ENCODE data around the gene GNG13. TPM values are rescaled to one million over a fixed set of nuclear protein-coding genes. Genes with fewer than 3 reads are reported as not detected.
A peak's percentile ranks its signal among the peaks of the same experiment; 100 is the strongest.

The GNG13 gene
- total RNA-seq, 2 donors from 2014 or later = not detected

- H3K36me3 ChIP-seq = no peaks in the 10 kb centered on the region
- no peak for TF ChIP-seq CTCF (IDR thresholded peaks at IDR 0.05)
- peak overlapping the region in 1 of 2 donors; percentile 35 for H3K27ac ChIP-seq
- no peaks in the 10 kb centered on the region for H3K9me3 ChIP-seq
- no peaks in the 10 kb centered on the region for H3K27me3 ChIP-seq
- H3K4me1 ChIP-seq = no peaks in the 10 kb centered on the region
- no peak for DNase-seq (ENCODE audit: low spot score)
- H3K4me3 ChIP-seq = no peak overlapping the region
Observed at GRCh38 chr16:752007-752312, 48.6 kb downstream of the GNG13 start.

GRCh38 chr16:751152-752006, 49.2 kb downstream of the GNG13 start:
- H3K27me3 ChIP-seq = no peaks in the 10 kb centered on the region
- DNase-seq (ENCODE audit: low spot score) = no peak
- TF ChIP-seq CTCF (IDR thresholded peaks at IDR 0.05) = no peak
- no peaks in the 10 kb centered on the region for H3K36me3 ChIP-seq
- no peaks in the 10 kb centered on the region for H3K9me3 ChIP-seq
- H3K4me3 ChIP-seq = no peak overlapping the region
- H3K4me1 ChIP-seq = no peaks in the 10 kb centered on the region
- H3K27ac ChIP-seq = peak overlapping the region in 1 of 2 donors; percentile 35

- Histone ChIP-seq H3K9me3 (no peaks in the 10 kb centered on the region), H3K4me3 (no peak overlapping the region), H3K27ac (no peak overlapping the region), H3K36me3 (no peaks in the 10 kb centered on the region), H3K27me3 (no peaks in the 10 kb centered on the region), H3K4me1 (no peaks in the 10 kb centered on the region)
- no peak for DNase-seq (ENCODE audit: low spot score)
- no peak for TF ChIP-seq CTCF (IDR thresholded peaks at IDR 0.05)
Observed at GRCh38 chr16:750485-750884, 50.0 kb downstream of the GNG13 start.

- no peaks in the 10 kb centered on the region for H3K9me3 ChIP-seq
- H3K36me3 ChIP-seq = no peaks in the 10 kb centered on the region
- no peaks in the 10 kb centered on the region for H3K27me3 ChIP-seq
- no peak overlapping the region for H3K27ac ChIP-seq
- no peak for DNase-seq (ENCODE audit: low spot score)
- no peaks in the 10 kb centered on the region for H3K4me1 ChIP-seq
- no peak overlapping the region for H3K4me3 ChIP-seq
- no peak for TF ChIP-seq CTCF (IDR thresholded peaks at IDR 0.05)
Observed at GRCh38 chr16:749010-749409, 51.5 kb downstream of the GNG13 start.

MicroRNA genes within 50 kb of the gene (microRNA counts, 767-probe panel; counts per million panel counts)
- microRNA hsa-miR-662 = 0 to 1,480 counts per million in 2 donors

Small RNA genes lying within 50 kb of the gene (microRNA-seq; reads per million reads assigned to microRNA genes)
- gene MIR662 (ENCODE audit: borderline number of aligned reads in 2 of 2, borderline replicate concordance in 1 of 2) = 0 reads per million in 2 donors

Other genes with a start within 250 kb of the GNG13 start
- not detected for gene PRR35, start 240.3 kb downstream of the GNG13 start, total RNA-seq
- gene NHLRC4, start 233.7 kb downstream of the GNG13 start, total RNA-seq = under 1 TPM; 0.43 to 0.74 TPM
- 10 to 100 TPM; 20.8 to 21.0 TPM for gene PIGQ, start 230.8 kb downstream of the GNG13 start, total RNA-seq
- 10 to 100 TPM; 11.1 to 13.5 TPM for gene RAB40C, start 210.7 kb downstream of the GNG13 start, total RNA-seq
- gene WFIKKN1, start 169.7 kb downstream of the GNG13 start, total RNA-seq = under 1 TPM; 0.52 to 0.71 TPM
- gene METTL26, start 164.4 kb downstream of the GNG13 start, total RNA-seq = 100 to 1,000 TPM; 103 to 137 TPM
- gene MCRIP2, start 158.9 kb downstream of the GNG13 start, total RNA-seq = 100 to 1,000 TPM; 110 to 121 TPM
- 1 to 10 TPM; 3.0 to 5.7 TPM for gene WDR90, start 151.4 kb downstream of the GNG13 start, total RNA-seq
- 10 to 100 TPM; 37.8 to 42.8 TPM for gene RHOT2, start 132.6 kb downstream of the GNG13 start, total RNA-seq
- gene RHBDL1, start 125.1 kb downstream of the GNG13 start, total RNA-seq = 1 to 10 TPM in 1 of 2 donors, under 1 TPM in 1; 0.67 to 1.3 TPM
- 100 to 1,000 TPM; 135 to 186 TPM for gene STUB1, start 120.3 kb downstream of the GNG13 start, total RNA-seq
- 10 to 100 TPM; 76.4 to 82.1 TPM for gene JMJD8, start 116.4 kb downstream of the GNG13 start, total RNA-seq
- gene WDR24, start 110.3 kb downstream of the GNG13 start, total RNA-seq = 10 to 100 TPM in 1 of 2 donors, 1 to 10 TPM in 1; 8.1 to 10.3 TPM
- gene FBXL16, start 94.9 kb downstream of the GNG13 start, total RNA-seq = 1 to 10 TPM; 1.3 to 1.7 TPM
- gene METRN, start 85.6 kb downstream of the GNG13 start, total RNA-seq = 10 to 100 TPM; 58.9 to 61.3 TPM
- gene ANTKMT, start 79.6 kb downstream of the GNG13 start, total RNA-seq = 10 to 100 TPM; 36.5 to 37.5 TPM
- under 1 TPM; 0.43 to 0.56 TPM for gene CCDC78, start 74.3 kb downstream of the GNG13 start, total RNA-seq
- gene HAGHL, start 73.6 kb downstream of the GNG13 start, total RNA-seq = 1 to 10 TPM; 9.6 to 9.7 TPM
- 10 to 100 TPM; 23.3 to 25.5 TPM for gene CIAO3, start 59.7 kb downstream of the GNG13 start, total RNA-seq
- 10 to 100 TPM; 44.8 to 94.6 TPM for gene MSLN, start 40.0 kb downstream of the GNG13 start, total RNA-seq
- 10 to 100 TPM; 11.4 to 13.2 TPM for gene RPUSD1, start 12.4 kb downstream of the GNG13 start, total RNA-seq
- 1 to 10 TPM; 1.8 to 2.3 TPM for gene CHTF18, start 12.1 kb downstream of the GNG13 start, total RNA-seq
- 10 to 100 TPM; 11.9 to 14.1 TPM for gene LMF1, start 170.2 kb upstream of the GNG13 start, total RNA-seq
- 1 to 10 TPM; 1.0 to 1.6 TPM for gene SOX8, start 181.0 kb upstream of the GNG13 start, total RNA-seq